Measurements from ENCODE around the gene RERE. TPM values are rescaled to one million over a fixed set of nuclear protein-coding genes. Genes with fewer than 3 reads are reported as not detected.
A peak's percentile ranks its signal among the peaks of the same experiment; 100 is the strongest.

The RERE gene
- polyA plus RNA-seq, 6 donors from 2014 or later = 10.7 to 50.1 (median 22.3) TPM

GRCh38 chr1:8324176-8324810, 493.1 kb downstream of the RERE start:
- Mint-ChIP-seq H3K4me1 (peaks cover 0 to 4% (median 0%) of the 10 kb centered on the region in 3 donors), H3K27ac (no peak overlapping the region), H3K9me3 (peaks cover 0 to 5% (median 0%) of the 10 kb centered on the region in 7 donors), H3K4me3 (peak overlapping the region in 1 of 8 donors; percentile 9), H3K27me3 (peaks cover under 1 to 21% (median 8%) of the 10 kb centered on the region in 3 donors), H3K36me3 (no peaks in the 10 kb centered on the region)
- DNase-seq (no peak), ATAC-seq (ENCODE audit: low read depth in 2 of 2) (no peak)

GRCh38 chr1:8323706-8324105, 493.7 kb downstream of the RERE start:
- Mint-ChIP-seq H3K27ac (no peak overlapping the region), H3K27me3 (peaks cover 6 to 23% (median 6%) of the 10 kb centered on the region in 3 donors), H3K4me3 (no peak overlapping the region), H3K4me1 (peaks cover 2 to 5% (median 5%) of the 10 kb centered on the region in 3 donors), H3K36me3 (no peaks in the 10 kb centered on the region), H3K9me3 (peaks cover 0 to 5% (median 0%) of the 10 kb centered on the region in 7 donors)
- DNase-seq = no peak
- no peak for ATAC-seq (ENCODE audit: low read depth in 2 of 2)

GRCh38 chr1:8321612-8322011, 495.8 kb downstream of the RERE start:
- H3K36me3 Mint-ChIP-seq = no peaks in the 10 kb centered on the region
- DNase-seq = no peak
- no peak overlapping the region for H3K4me3 Mint-ChIP-seq

GRCh38 chr1:8318436-8318835, 499.0 kb downstream of the RERE start:
- DNase-seq (peak; percentile 14), ATAC-seq (ENCODE audit: low read depth in 2 of 2) (peak; percentile 46 to 51)
- peak overlapping the region in 4 of 6 donors; percentile 36 to 96 (median 76) for H3K27ac Mint-ChIP-seq
- peak overlapping the region; percentile 79 to 93 (median 88) for H3K4me3 Mint-ChIP-seq
- peaks cover 11 to 17% (median 16%) of the 10 kb centered on the region in 3 donors for H3K4me1 Mint-ChIP-seq
- peaks cover 0 to 5% (median 0%) of the 10 kb centered on the region in 7 donors for H3K9me3 Mint-ChIP-seq
- H3K27me3 Mint-ChIP-seq = peaks cover 38 to 66% (median 54%) of the 10 kb centered on the region in 3 donors
- no peaks in the 10 kb centered on the region for H3K36me3 Mint-ChIP-seq

More at GRCh38 chr1:8321612-8322011, 495.8 kb downstream of the RERE start:
- Mint-ChIP-seq H3K4me1 (peaks cover 8 to 12% (median 11%) of the 10 kb centered on the region in 3 donors), H3K9me3 (peaks cover 0 to 5% (median 0%) of the 10 kb centered on the region in 7 donors), H3K27ac (no peak overlapping the region), H3K27me3 (peaks cover 15 to 35% (median 23%) of the 10 kb centered on the region in 3 donors)
- no peak for ATAC-seq (ENCODE audit: low read depth in 2 of 2)

DNA sequence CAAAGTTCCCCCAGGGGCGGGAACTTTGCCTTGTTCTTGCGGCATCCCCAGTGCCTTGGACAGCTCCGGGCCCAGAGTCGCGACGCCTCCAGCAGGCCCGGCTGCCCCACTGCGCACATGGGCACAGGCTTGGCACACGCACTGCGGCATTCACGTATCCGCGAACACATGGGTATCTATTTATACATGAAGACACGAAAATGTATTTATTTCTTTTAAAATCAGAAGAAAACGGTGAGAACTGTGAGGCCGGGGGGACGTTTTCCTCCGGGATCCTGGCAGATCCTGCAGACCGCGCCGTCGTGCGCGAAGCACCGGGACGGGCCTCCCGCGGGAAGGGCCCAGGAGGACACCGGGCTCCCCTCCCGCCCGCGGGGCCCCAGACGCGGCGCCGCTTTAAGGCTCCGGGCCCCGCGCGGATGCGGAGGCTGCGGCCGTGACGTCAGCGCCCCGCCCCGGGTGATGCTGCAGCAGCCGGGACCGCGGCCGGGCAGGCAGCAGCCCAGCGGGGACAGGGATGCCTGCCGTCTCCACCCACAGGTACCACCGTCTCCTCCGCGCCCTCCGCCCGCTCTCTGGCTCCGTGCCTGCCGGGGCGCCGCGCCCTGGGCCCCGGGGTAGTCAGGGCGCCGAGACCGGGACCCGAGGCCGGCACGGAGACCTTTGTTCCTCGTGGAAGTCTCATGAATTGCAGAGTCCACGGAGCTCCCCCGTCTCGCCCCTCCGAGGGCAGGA, 499.6 kb downstream of the RERE start, which contains the start of gene SLC45A1:
TSS of gene SLC45A1 (plus strand) at position 468 of the 735 bp plus-strand sequence. CDS start 6,216 bp downstream, outside the sequence.
- Mint-ChIP-seq H3K9me3 (peaks cover 0 to 5% (median 0%) of the 10 kb centered on the region in 7 donors), H3K36me3 (no peaks in the 10 kb centered on the region), H3K4me3 (peak within 1 kb of the TSS; percentile 79 to 93 (median 88)), H3K4me1 (peaks cover 11 to 17% (median 16%) of the 10 kb centered on the region in 3 donors), H3K27me3 (peaks cover 44 to 73% (median 60%) of the 10 kb centered on the region in 3 donors), H3K27ac (peak within 1 kb of the TSS in 4 of 6 donors; percentile 36 to 96 (median 76))
- ATAC-seq (ENCODE audit: low read depth in 2 of 2) (peak; percentile 89 to 91), DNase-seq (peak; percentile 66)

DNA sequence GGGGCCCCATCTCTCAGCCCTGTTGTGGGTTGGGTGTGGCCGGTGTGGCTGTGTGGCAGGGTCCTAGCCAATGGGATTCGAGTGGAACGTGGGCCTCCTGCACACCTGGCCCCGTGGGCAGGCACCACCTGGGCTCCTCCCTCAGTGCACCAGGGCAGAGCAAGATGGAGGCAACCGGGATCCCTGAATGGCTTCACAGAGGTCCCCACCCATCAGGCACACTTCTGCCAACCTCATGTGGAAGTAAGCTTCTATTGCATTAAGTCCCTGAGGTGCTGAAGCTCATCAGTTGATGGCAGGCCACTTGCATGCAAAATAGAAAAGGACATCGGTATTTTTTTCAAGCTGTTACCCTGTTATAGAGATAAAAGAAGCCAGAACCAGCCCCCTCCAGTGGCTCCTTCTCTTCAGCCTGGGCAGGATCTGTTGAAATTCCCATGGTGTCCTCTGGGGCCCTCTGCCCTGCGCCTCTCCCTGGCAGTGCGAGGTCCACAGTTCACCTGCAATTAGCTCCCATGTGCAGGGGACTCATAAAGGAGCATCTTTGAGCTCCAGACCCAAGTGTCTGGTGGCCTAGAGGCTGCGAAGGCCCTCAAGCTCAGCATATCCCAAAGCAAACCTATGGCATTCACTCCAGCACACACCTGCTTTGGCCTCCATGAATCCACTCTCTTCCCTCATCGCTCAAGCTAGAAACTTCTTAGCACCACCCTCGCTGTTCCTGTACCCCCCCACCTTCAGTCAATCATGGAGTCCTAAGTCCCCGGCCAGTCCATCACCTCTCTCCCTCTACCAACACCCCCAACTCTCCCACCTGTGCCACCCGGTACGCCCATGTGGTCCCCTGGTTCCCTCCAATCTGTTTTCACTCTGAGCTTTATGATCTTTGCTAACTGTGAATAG, 501.6 kb downstream of the RERE start:
- Mint-ChIP-seq H3K9me3 (peaks cover 0 to 9% (median 5%) of the 10 kb centered on the region in 7 donors), H3K4me3 (peak overlapping the region in 2 of 8 donors; percentile 21 to 40), H3K27ac (peak overlapping the region in 1 of 6 donors; percentile 77), H3K27me3 (peaks cover 51 to 69% (median 63%) of the 10 kb centered on the region in 3 donors), H3K36me3 (no peaks in the 10 kb centered on the region), H3K4me1 (peaks cover 11 to 17% (median 12%) of the 10 kb centered on the region in 3 donors)
- ATAC-seq (ENCODE audit: low read depth in 2 of 2) (no peak), DNase-seq (no peak)

- peaks cover 51 to 69% (median 54%) of the 10 kb centered on the region in 3 donors for H3K27me3 Mint-ChIP-seq
- H3K27ac Mint-ChIP-seq = peak overlapping the region in 3 of 6 donors; percentile 4 to 63 (median 37)
- no peaks in the 10 kb centered on the region for H3K36me3 Mint-ChIP-seq
- no peak for ATAC-seq (ENCODE audit: low read depth in 2 of 2)
- no peak overlapping the region for H3K4me3 Mint-ChIP-seq
- H3K9me3 Mint-ChIP-seq = peaks cover 0 to 14% (median 5%) of the 10 kb centered on the region in 7 donors
- no peak for DNase-seq
- H3K4me1 Mint-ChIP-seq = peaks cover 11 to 17% (median 12%) of the 10 kb centered on the region in 3 donors
Measured at GRCh38 chr1:8314346-8315280, 502.8 kb downstream of the RERE start.

- ATAC-seq (ENCODE audit: low read depth in 2 of 2) (no peak), DNase-seq (no peak)
- no peak overlapping the region for H3K4me3 Mint-ChIP-seq
- H3K27me3 Mint-ChIP-seq = peaks cover 45 to 58% (median 48%) of the 10 kb centered on the region in 3 donors
- H3K36me3 Mint-ChIP-seq = no peaks in the 10 kb centered on the region
- H3K9me3 Mint-ChIP-seq = peaks cover 0 to 14% (median 5%) of the 10 kb centered on the region in 7 donors
- H3K4me1 Mint-ChIP-seq = peaks cover 2 to 11% (median 8%) of the 10 kb centered on the region in 3 donors
- no peak overlapping the region for H3K27ac Mint-ChIP-seq
Measured at GRCh38 chr1:8313231-8313630, 504.2 kb downstream of the RERE start.

- peaks cover under 1 to 10% (median 6%) of the 10 kb centered on the region in 3 donors for H3K4me1 Mint-ChIP-seq
- H3K4me3 Mint-ChIP-seq = no peak overlapping the region
- H3K36me3 Mint-ChIP-seq = no peaks in the 10 kb centered on the region
- H3K27me3 Mint-ChIP-seq = peaks cover 48 to 55% (median 48%) of the 10 kb centered on the region in 3 donors
- no peak overlapping the region for H3K27ac Mint-ChIP-seq
- DNase-seq = no peak
- peaks cover 0 to 14% (median 5%) of the 10 kb centered on the region in 7 donors for H3K9me3 Mint-ChIP-seq
- no peak for ATAC-seq (ENCODE audit: low read depth in 2 of 2)
Measured at GRCh38 chr1:8312235-8313218, 504.9 kb downstream of the RERE start.

DNA sequence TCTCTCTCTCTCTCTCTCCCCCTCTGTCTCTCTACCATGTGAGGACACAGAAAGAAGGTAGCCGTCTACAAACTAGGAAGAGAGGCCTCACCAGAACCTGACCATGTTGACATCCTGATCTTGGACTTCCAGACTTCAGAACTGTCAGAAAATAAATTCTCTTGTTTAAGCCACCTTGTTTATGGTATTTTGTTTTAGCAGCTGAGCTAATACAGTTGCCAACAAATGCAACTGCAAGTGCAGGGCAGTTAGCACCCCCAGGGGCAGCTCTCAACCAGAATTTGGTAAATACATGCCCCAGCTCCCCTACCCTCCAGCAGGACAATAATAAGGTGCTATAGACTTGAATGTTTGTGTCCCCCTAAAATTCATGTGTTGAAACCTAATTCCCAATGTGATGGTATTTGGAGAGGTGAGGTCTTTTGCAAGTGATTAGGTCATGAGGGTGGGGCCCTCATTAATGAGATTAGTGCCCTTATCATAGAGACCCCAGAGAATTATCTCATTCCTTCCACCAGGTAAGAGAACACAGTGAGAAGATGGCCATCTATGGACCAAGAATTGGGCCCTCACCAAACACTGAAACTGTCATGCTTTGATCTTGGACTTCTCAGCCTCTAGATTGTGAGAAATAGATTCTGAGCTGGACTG, 506.2 kb downstream of the RERE start:
- H3K4me1 Mint-ChIP-seq = peaks cover 0 to 10% (median 5%) of the 10 kb centered on the region in 3 donors
- no peaks in the 10 kb centered on the region for H3K36me3 Mint-ChIP-seq
- H3K27ac Mint-ChIP-seq = peak overlapping the region in 1 of 6 donors; percentile 71
- H3K9me3 Mint-ChIP-seq = peaks cover 0 to 14% (median 5%) of the 10 kb centered on the region in 7 donors
- H3K27me3 Mint-ChIP-seq = peaks cover 36 to 43% (median 42%) of the 10 kb centered on the region in 3 donors
- no peak overlapping the region for H3K4me3 Mint-ChIP-seq
- DNase-seq (no peak), ATAC-seq (ENCODE audit: low read depth in 2 of 2) (no peak)

All from naive B cell (primary cell).